GM12874 (cell line): Measurements from ENCODE around the gene CTCF.
A peak's percentile ranks its signal among the peaks of the same experiment; 100 is the strongest.

Experiments used
- TF ChIP-seq, protein P1 (sequence below): IDR thresholded peaks from 2 replicates; pipeline ENCODE4 v1.5.1; 2011; ENCODE audit warnings: low read depth, mild to moderate bottlenecking, control low read depth, low read length, moderate library complexity; ENCODE audit not compliant: insufficient read depth

Gene CTCF

DNA sequence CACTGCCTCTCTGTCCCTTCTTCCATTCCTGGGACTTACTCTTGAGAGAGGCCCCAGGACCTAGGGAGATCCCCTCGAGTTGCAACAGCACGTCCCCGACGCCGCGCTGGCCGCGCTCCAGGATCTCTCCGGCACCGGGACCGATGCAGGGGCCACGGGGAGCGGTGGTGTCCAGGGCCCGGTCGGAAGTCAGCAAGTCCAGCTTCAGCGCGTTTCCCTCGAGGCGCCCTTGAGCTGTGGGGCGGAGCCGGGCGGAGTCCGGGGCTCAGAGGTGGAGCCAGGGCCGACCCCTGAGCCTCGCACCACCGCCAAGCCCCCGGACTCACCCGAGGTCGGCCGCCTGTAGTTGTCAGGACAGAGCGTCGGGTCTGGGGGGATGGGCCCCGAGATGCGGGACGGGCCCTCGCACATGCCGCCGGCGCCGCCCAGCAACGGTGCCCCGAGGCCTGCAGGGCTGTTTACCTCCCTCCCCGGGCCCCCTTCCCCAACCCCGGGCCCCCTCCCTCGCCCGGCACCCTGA, 103.8 kb downstream of the CTCF start:
- TF ChIP-seq, protein P1, sequence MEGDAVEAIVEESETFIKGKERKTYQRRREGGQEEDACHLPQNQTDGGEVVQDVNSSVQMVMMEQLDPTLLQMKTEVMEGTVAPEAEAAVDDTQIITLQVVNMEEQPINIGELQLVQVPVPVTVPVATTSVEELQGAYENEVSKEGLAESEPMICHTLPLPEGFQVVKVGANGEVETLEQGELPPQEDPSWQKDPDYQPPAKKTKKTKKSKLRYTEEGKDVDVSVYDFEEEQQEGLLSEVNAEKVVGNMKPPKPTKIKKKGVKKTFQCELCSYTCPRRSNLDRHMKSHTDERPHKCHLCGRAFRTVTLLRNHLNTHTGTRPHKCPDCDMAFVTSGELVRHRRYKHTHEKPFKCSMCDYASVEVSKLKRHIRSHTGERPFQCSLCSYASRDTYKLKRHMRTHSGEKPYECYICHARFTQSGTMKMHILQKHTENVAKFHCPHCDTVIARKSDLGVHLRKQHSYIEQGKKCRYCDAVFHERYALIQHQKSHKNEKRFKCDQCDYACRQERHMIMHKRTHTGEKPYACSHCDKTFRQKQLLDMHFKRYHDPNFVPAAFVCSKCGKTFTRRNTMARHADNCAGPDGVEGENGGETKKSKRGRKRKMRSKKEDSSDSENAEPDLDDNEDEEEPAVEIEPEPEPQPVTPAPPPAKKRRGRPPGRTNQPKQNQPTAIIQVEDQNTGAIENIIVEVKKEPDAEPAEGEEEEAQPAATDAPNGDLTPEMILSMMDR: no peak

DNA sequence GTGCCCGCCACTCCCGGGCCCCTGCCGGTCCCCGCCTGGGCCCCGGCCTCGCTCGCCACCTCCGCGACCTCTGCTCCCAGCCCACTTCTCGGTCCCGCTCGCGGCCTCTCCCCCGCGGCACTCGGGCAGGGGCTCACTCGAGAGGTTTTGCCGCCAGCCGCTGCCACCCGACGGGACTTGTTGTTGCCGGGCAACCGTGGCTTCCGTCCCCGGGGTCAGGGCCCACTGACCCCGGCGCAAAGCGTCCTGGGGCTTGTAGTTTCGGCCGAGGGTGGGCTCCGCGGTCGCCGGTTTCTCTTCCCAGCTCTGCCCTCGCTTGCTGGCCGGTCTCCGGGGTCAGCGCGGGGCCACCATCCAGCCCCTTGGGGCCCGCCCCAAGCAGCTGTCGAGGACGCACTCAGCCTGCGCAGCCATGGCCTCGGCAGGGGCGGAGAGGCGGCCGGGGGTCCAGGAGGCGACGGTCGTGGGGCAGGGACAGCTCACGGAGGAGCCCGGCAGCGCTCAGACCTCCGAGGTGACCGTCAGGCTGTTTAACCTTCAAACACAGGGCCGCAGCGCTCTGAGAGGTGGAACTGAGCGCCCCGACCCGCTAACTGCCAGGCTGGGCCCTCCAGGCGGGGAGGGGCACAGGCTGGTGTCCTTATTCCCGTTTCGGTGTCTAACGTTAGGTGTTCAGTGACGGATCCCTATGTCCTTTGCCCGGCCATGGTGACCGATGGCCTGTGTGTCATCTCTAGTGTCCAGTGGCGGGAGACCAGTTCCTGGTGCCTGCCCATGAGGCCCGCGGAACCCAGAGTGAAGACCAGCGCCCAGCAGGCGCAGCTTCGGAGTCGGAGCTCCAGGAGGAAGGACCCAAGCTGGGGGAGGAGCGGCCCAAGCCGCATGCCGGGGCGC, 104.5 kb downstream of the CTCF start, which contains the start of the genes C16orf86 and ENKD1:
TSS of gene C16orf86 (plus strand) at position 256 of the 894 bp plus-strand sequence. CDS start at position 413, 157 bp downstream.
TSS of gene ENKD1 (minus strand) at position 192 of the 894 bp plus-strand sequence. CDS start 308 bp downstream, outside the sequence.
- TF ChIP-seq, protein P1: no peak

DNA sequence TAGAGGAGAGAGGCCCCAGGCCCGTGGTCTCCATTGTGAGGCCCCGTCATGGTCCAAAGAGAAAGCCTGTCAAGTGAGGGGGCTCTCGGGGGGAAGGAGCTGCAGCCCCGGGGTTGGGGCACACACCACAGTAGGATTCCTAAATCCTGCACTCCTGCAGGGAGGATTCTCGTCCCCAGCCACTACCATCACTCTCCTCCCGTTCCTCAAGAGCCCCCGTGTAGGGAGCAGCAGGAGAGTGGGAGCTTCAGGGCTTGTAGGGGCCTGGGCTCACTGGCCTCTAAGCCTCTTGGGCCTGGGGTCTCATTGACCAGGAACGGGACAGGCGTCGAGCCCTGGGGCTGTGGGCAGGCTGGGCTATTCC, 105.1 kb downstream of the CTCF start:
- TF ChIP-seq, protein P1: no peak

DNA sequence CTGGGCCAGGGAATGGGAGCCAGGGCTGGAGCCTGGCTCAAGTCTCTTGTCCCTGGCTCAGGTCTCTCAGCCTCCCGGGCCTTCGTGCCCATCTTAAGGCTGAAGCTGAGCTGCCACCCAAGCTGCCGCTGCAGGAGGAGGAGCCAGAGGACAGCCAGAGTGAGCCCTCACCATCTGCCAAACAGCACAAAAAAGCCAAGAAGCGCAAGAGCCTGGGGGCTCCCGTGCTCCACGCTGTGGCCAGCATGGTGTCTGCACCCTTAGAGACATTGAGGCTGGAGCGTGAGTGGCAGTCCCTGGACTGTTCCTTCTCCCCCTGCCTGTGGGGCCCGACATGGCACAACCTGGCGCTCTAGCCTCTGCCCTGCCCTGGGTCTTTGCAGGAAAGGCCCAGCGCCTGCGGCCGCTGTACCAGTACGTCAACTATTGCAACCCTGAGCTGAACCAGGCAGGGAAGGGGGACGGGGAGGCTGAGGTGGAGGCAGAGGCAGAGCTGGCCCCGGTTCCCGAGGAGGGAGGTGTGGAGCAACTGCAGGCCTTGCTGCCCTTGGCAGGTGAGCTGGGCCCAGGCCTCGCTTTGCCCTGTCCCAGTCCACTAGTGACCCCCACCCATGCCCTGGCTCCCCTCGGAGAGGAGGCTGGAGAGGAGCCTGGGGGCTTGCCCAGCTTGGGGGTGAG, 105.6 kb downstream of the CTCF start:
- TF ChIP-seq, protein P1: peak; percentile 91

DNA sequence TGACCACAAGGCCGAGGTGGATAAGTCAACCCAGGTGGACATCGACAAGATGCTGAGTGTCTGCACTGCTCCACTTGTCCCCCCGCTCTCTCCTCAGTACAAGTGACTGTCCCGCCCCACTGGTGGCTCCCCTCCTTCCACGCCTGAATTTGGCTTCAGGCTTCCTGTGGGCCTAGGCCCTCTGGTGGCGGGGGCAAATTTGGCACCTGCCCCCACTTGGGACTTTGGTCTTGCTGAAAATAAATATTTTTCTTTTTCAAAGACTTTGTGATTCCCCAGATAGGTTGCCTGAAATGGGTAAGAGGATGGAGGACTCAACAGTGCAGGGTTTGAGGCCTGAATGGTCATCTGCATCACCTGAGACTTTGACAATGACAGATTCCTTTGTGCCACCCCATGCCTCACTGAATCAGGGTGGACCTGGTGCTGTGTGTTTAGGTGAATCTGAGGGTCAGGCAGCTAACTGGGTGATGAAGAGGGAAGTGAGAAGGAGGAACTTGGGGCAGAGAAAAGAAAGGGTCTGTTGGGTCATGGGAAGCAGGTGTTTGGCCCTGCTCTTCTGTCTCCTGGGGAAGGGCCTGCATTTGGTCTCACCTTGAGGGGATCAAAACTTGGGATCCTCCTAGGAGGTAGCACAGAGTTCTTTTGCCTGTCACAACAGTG, 106.3 kb downstream of the CTCF start:
- TF ChIP-seq, protein P1: peak; percentile 43

DNA sequence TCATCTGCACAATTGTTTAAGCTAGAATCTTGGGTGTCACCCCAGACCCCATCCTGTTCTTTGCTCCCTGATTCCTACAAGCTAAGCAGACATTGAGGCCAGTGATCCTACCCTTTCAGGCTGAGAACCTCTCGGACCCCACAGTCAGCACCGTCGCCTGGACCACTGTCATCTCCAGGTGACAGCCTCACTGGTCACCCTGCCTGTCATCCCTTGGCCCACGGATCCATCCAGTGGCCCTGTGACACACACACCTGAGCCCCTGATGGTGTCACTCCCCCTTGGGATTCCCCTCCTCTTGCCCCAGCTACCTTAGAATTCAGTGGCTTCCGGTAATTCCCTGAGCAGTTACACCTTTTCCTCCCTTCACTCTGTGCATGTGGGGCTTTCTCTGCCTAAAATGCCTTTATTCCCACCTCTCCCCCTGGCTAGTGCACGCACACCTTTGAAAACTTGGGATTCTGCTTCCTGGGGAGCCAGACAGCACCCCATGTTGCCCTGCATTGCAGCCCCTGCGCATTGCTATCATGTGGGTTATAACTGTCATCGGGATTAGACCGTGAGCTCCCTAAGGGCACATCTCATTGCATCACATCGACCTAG, 107.3 kb downstream of the CTCF start:
- TF ChIP-seq, protein P1: no peak
